ENCODE data around the gene B4GALT5. TPM values are rescaled to one million over a fixed set of nuclear protein-coding genes. Genes with fewer than 3 reads are reported as not detected.

The B4GALT5 gene
- total and polyA plus RNA-seq, 2 donors (not counting 1 experiment from before 2014, with no cell fraction given): 21.0 to 28.0 TPM

GRCh38 chr20:49695830-49696229 is 17.8 kb downstream of the B4GALT5 start:
- Histone ChIP-seq H3K4me1 (ENCODE audit: control insufficient read depth, extremely low read depth, insufficient read depth, low read length) (peaks cover 5% of the 10 kb centered on the region), H2AFZ (ENCODE audit: low read length) (no peak overlapping the region), H3K4me2 (ENCODE audit: extremely low read depth, insufficient read depth, low read length) (no peak overlapping the region), H3K36me3 (ENCODE audit: control insufficient read depth, insufficient read depth, low read length) (no peaks in the 10 kb centered on the region), H3K79me2 (ENCODE audit: control insufficient read depth, insufficient read depth, low read length) (peaks cover 52% of the 10 kb centered on the region), H3K27ac (ENCODE audit: insufficient read depth, low read length) (no peak overlapping the region), H3K9ac (ENCODE audit: insufficient read depth, low read length) (no peak overlapping the region), H4K20me1 (ENCODE audit: control insufficient read depth, extremely low read depth, insufficient read depth, low read length) (no peaks in the 10 kb centered on the region), H3K9me3 (ENCODE audit: control insufficient read depth, insufficient read depth, low read depth, low read length) (no peaks in the 10 kb centered on the region), H3K27me3 (ENCODE audit: control insufficient read depth, insufficient read depth, low read length) (no peaks in the 10 kb centered on the region), H3K4me3 (replicated peaks in 1 of 4; ENCODE audit: control extremely low read depth in 1 of 4, insufficient read depth in 1 of 4, low read depth in 3 of 4, low read length in 4 of 4) (no peak overlapping the region)
- TF ChIP-seq CTCF (conservative IDR thresholded peaks at IDR 0.05 in 1 of 2, IDR thresholded peaks at IDR 0.05 in 1 of 2; ENCODE audit: low read depth in 1 of 2, low read length in 2 of 2) (no peak), EZH2 (IDR thresholded peaks at IDR 0.05; ENCODE audit: low read length, missing control alignments) (no peak)
- no peak for DNase-seq (ENCODE audit: low read depth in 2 of 2)

GRCh38 chr20:49694450-49695071 is 19.1 kb downstream of the B4GALT5 start:
- DNase-seq (ENCODE audit: low read depth in 2 of 2): no peak
- Histone ChIP-seq H2AFZ (ENCODE audit: low read length) (no peak overlapping the region), H3K27ac (ENCODE audit: insufficient read depth, low read length) (no peak overlapping the region), H3K4me1 (ENCODE audit: control insufficient read depth, extremely low read depth, insufficient read depth, low read length) (peaks cover 3% of the 10 kb centered on the region), H3K4me2 (ENCODE audit: extremely low read depth, insufficient read depth, low read length) (no peak overlapping the region), H3K9ac (ENCODE audit: insufficient read depth, low read length) (no peak overlapping the region), H3K4me3 (replicated peaks in 1 of 4; ENCODE audit: control extremely low read depth in 1 of 4, insufficient read depth in 1 of 4, low read depth in 3 of 4, low read length in 4 of 4) (no peak overlapping the region), H3K79me2 (ENCODE audit: control insufficient read depth, insufficient read depth, low read length) (peaks cover 50% of the 10 kb centered on the region), H3K9me3 (ENCODE audit: control insufficient read depth, insufficient read depth, low read depth, low read length) (no peaks in the 10 kb centered on the region), H4K20me1 (ENCODE audit: control insufficient read depth, extremely low read depth, insufficient read depth, low read length) (no peaks in the 10 kb centered on the region), H3K36me3 (ENCODE audit: control insufficient read depth, insufficient read depth, low read length) (no peaks in the 10 kb centered on the region), H3K27me3 (ENCODE audit: control insufficient read depth, insufficient read depth, low read length) (no peaks in the 10 kb centered on the region)
- TF ChIP-seq EZH2 (IDR thresholded peaks at IDR 0.05; ENCODE audit: low read length, missing control alignments): no peak
- no peak for TF ChIP-seq CTCF (conservative IDR thresholded peaks at IDR 0.05 in 1 of 2, IDR thresholded peaks at IDR 0.05 in 1 of 2; ENCODE audit: low read depth in 1 of 2, low read length in 2 of 2)

- TF ChIP-seq EZH2 (IDR thresholded peaks at IDR 0.05; ENCODE audit: low read length, missing control alignments) (no peak), CTCF (conservative IDR thresholded peaks at IDR 0.05 in 1 of 2, IDR thresholded peaks at IDR 0.05 in 1 of 2; ENCODE audit: low read depth in 1 of 2, low read length in 2 of 2) (no peak)
- no peaks in the 10 kb centered on the region for H3K9me3 ChIP-seq (ENCODE audit: control insufficient read depth, insufficient read depth, low read depth, low read length)
- H3K79me2 ChIP-seq (ENCODE audit: control insufficient read depth, insufficient read depth, low read length): peaks cover 47% of the 10 kb centered on the region
- no peak overlapping the region for H3K9ac ChIP-seq (ENCODE audit: insufficient read depth, low read length)
- no peak overlapping the region for H3K4me2 ChIP-seq (ENCODE audit: extremely low read depth, insufficient read depth, low read length)
- no peak overlapping the region for H3K4me3 ChIP-seq (replicated peaks in 1 of 4; ENCODE audit: control extremely low read depth in 1 of 4, insufficient read depth in 1 of 4, low read depth in 3 of 4, low read length in 4 of 4)
- H3K36me3 ChIP-seq (ENCODE audit: control insufficient read depth, insufficient read depth, low read length): no peaks in the 10 kb centered on the region
- H4K20me1 ChIP-seq (ENCODE audit: control insufficient read depth, extremely low read depth, insufficient read depth, low read length): no peaks in the 10 kb centered on the region
- no peaks in the 10 kb centered on the region for H3K4me1 ChIP-seq (ENCODE audit: control insufficient read depth, extremely low read depth, insufficient read depth, low read length)
- H3K27ac ChIP-seq (ENCODE audit: insufficient read depth, low read length): no peak overlapping the region
- H2AFZ ChIP-seq (ENCODE audit: low read length): no peak overlapping the region
- H3K27me3 ChIP-seq (ENCODE audit: control insufficient read depth, insufficient read depth, low read length): no peaks in the 10 kb centered on the region
- no peak for DNase-seq (ENCODE audit: low read depth in 2 of 2)
Observed at GRCh38 chr20:49693435-49694171, 20.1 kb downstream of the B4GALT5 start.

Data from fibroblast of lung (primary cell).